GM19023 (cell line): ENCODE results near the gene RCL1.

Experiments
- ATAC-seq: cut with Tn5 transposase; IDR thresholded peaks from one replicate; pipeline ENCODE4 v1.9.1; 2021; ENCODE audit warnings: mild to moderate bottlenecking, moderate library complexity; ENCODE audit not compliant: unreplicated experiment

Gene RCL1

GRCh38 chr9:4837261-4838188, 44.8 kb downstream of the RCL1 start:
- no peak for ATAC-seq

- ATAC-seq, result no peak
Measured at GRCh38 chr9:4838189-4838546, 45.4 kb downstream of the RCL1 start.

GRCh38 chr9:4839470-4839912, 46.7 kb downstream of the RCL1 start:
- no peak for ATAC-seq

GRCh38 chr9:4840018-4840417, 47.3 kb downstream of the RCL1 start:
- no peak for ATAC-seq

GRCh38 chr9:4842213-4842612, 49.5 kb downstream of the RCL1 start:
- no peak for ATAC-seq

- ATAC-seq, result no peak
Measured at GRCh38 chr9:4842734-4843133, 50.0 kb downstream of the RCL1 start.

- no peak for ATAC-seq
Measured at GRCh38 chr9:4844056-4844838, 51.5 kb downstream of the RCL1 start.

GRCh38 chr9:4849369-4849768, 56.6 kb downstream of the RCL1 start:
- ATAC-seq, result no peak

GRCh38 chr9:4850603-4851310, 58.0 kb downstream of the RCL1 start:
- ATAC-seq, result no peak

GRCh38 chr9:4852419-4852818, 59.7 kb downstream of the RCL1 start:
- ATAC-seq, result no peak

GRCh38 chr9:4854265-4854590, 61.5 kb downstream of the RCL1 start:
- ATAC-seq, result no peak

GRCh38 chr9:4855841-4856240, 63.1 kb downstream of the RCL1 start:
- ATAC-seq, result no peak

- ATAC-seq, result no peak
Measured at GRCh38 chr9:4857163-4857810, 64.5 kb downstream of the RCL1 start.

- ATAC-seq, result no peak
Measured at GRCh38 chr9:4859035-4859434, 66.3 kb downstream of the RCL1 start.

- no peak for ATAC-seq
Measured at GRCh38 chr9:4860383-4860782, 67.6 kb downstream of the RCL1 start.

- no peak for ATAC-seq
Measured at GRCh38 chr9:4861145-4861544, 68.4 kb downstream of the RCL1 start.

GRCh38 chr9:4861736-4862451, 69.2 kb downstream of the RCL1 start:
- no peak for ATAC-seq

GRCh38 chr9:4862506-4863250, 69.9 kb downstream of the RCL1 start:
- no peak for ATAC-seq

GRCh38 chr9:4864234-4864661, 71.5 kb downstream of the RCL1 start:
- ATAC-seq, result no peak

- no peak for ATAC-seq
Measured at GRCh38 chr9:4864698-4865097, 72.0 kb downstream of the RCL1 start.
